ENCODE data around the gene RXFP3. TPM values are rescaled to one million over a fixed set of nuclear protein-coding genes. Genes with fewer than 3 reads are reported as not detected.

RXFP3 gene
- total RNA-seq, 2 donors from 2014 or later: not detected

GRCh38 chr5:33933723-33934169, 2.4 kb upstream of the RXFP3 start:
- ATAC-seq (no peak), DNase-seq (no peak)
- Histone ChIP-seq H3K27me3 (peaks cover 0 to 11% of the 10 kb centered on the region in 2 donors), H3K4me1 (peaks cover 22% of the 10 kb centered on the region), H3K4me3 (no peak overlapping the region), H3K27ac (no peak overlapping the region), H3K9me3 (no peaks in the 10 kb centered on the region), H3K36me3 (replicated peaks in 1 of 2; ENCODE audit: insufficient read depth in 1 of 2, low read depth in 2 of 2) (no peaks in the 10 kb centered on the region)
- intact Hi-C loops (cut with DNase I): loop anchor here (2.0 kb wide), 1 partner anchor 501 kb away; no protein-coding TSS in a partner anchor
- TF ChIP-seq CTCF (IDR thresholded peaks at IDR 0.05): no peak
- TF ChIP-seq POLR2A (IDR thresholded peaks at IDR 0.05): no peak
- WGBS, 2 donors: 46 to 57% methylated on average over 3 of the region's 3 CpGs

DNA sequence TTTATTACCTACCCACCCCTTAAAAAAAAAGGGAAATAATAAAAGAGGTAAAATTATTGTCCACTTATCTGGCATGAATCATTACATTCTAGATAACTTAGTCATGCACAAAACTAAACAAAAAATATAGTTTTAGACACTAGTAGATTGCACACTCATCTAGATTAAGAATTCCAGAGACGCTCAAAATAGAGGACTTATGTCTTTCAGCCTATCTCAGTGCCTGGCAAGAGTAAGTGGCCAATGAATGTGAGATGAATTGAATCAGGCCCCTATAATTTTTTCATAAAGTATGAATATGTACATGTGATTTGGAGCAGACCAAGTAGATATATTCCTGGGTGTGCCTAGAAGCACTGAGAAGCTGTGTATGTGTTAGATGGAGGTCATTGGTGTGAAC, 2.0 kb upstream of the RXFP3 start:
- WGBS, 2 donors: 55 to 79% methylated on average over 1 of the region's 1 CpG
- peaks cover 0 to 11% of the 10 kb centered on the region in 2 donors for H3K27me3 ChIP-seq
- intact Hi-C loops (cut with DNase I): no loop called here

GRCh38 chr5:33936004-33936380, 194 bp upstream of the RXFP3 start:
- peak; percentile 52 to 74 (median 60) for DNase-seq
- no peaks in the 10 kb centered on the region for H3K9me3 ChIP-seq
- 1% methylated on average over 20 to 30 of the region's 30 CpGs for WGBS, 2 donors
- H3K36me3 ChIP-seq (replicated peaks in 1 of 2; ENCODE audit: insufficient read depth in 1 of 2, low read depth in 2 of 2): no peaks in the 10 kb centered on the region
- intact Hi-C loops (cut with DNase I): no loop called here
- TF ChIP-seq POLR2A (IDR thresholded peaks at IDR 0.05) (no peak), CTCF (IDR thresholded peaks at IDR 0.05) (peak in 6 of 7 experiments; percentile 18 to 50 (median 38))
- H3K4me1 ChIP-seq: peaks cover 22% of the 10 kb centered on the region
- ATAC-seq: peak; percentile 85
- H3K27me3 ChIP-seq: peaks cover 0 to 11% of the 10 kb centered on the region in 2 donors
- no peak overlapping the region for H3K27ac ChIP-seq
- no peak overlapping the region for H3K4me3 ChIP-seq

More for the DNA sequence above, 2.0 kb upstream of the RXFP3 start:
- Histone ChIP-seq H3K9me3 (no peaks in the 10 kb centered on the region), H3K36me3 (replicated peaks in 1 of 2; ENCODE audit: insufficient read depth in 1 of 2, low read depth in 2 of 2) (no peaks in the 10 kb centered on the region), H3K4me1 (peaks cover 22% of the 10 kb centered on the region), H3K4me3 (no peak overlapping the region), H3K27ac (no peak overlapping the region)
- ATAC-seq (no peak), DNase-seq (no peak)
- TF ChIP-seq POLR2A (IDR thresholded peaks at IDR 0.05) (no peak), CTCF (IDR thresholded peaks at IDR 0.05) (no peak)

DNA sequence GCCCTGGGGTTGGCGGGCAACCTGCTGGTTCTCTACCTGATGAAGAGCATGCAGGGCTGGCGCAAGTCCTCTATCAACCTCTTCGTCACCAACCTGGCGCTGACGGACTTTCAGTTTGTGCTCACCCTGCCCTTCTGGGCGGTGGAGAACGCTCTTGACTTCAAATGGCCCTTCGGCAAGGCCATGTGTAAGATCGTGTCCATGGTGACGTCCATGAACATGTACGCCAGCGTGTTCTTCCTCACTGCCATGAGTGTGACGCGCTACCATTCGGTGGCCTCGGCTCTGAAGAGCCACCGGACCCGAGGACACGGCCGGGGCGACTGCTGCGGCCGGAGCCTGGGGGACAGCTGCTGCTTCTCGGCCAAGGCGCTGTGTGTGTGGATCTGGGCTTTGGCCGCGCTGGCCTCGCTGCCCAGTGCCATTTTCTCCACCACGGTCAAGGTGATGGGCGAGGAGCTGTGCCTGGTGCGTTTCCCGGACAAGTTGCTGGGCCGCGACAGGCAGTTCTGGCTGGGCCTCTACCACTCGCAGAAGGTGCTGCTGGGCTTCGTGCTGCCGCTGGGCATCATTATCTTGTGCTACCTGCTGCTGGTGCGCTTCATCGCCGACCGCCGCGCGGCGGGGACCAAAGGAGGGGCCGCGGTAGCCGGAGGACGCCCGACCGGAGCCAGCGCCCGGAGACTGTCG, 976 bp downstream of the RXFP3 start:
- Histone ChIP-seq H3K27me3 (peaks cover 0 to 11% of the 10 kb centered on the region in 2 donors), H3K4me1 (peaks cover 22% of the 10 kb centered on the region), H3K36me3 (replicated peaks in 1 of 2; ENCODE audit: insufficient read depth in 1 of 2, low read depth in 2 of 2) (no peaks in the 10 kb centered on the region), H3K27ac (no peak overlapping the region), H3K9me3 (no peaks in the 10 kb centered on the region), H3K4me3 (no peak overlapping the region)
- no peak for ATAC-seq
- DNase-seq: peak in 1 of 4 donors; percentile 10
- TF ChIP-seq POLR2A (IDR thresholded peaks at IDR 0.05) (no peak), CTCF (IDR thresholded peaks at IDR 0.05) (no peak)
- 24% methylated on average over 9 to 54 of the region's 54 CpGs for WGBS, 2 donors
- intact Hi-C loops (cut with DNase I): no loop called here
